Prostate gland (tissue), 2 donors: Measurements from ENCODE around the gene GNA15. TPM values are rescaled to one million over a fixed set of nuclear protein-coding genes. Genes with fewer than 3 reads are reported as not detected.

Source experiments
- DNase-seq: peaks from one replicate; pipeline ENCODE4 v3.0.0-alpha.2; 2019; ENCODE audit warnings: low spot score
- H3K27ac ChIP-seq, 2 donors: fragments of 200-600 bp; sonication (generic); 2 replicates each; pipeline ENCODE4 v1.5.1; 2017 to 2019
- H3K27me3 ChIP-seq: fragments of 200-600 bp; sonication (generic); replicated peaks from 2 replicates; pipeline ENCODE4 v1.5.1; 2019; ENCODE audit not compliant: insufficient read depth
- H3K36me3 ChIP-seq, 2 donors: fragments of 200-600 bp; sonication (generic); 1 replicate in 1 of 2; 2 replicates in 1 of 2; pipeline versions ENCODE4 v1.5.1 to v1.8.1; 2017 to 2019
- H3K4me1 ChIP-seq: fragments of 200-600 bp; sonication (generic); replicated peaks from 2 replicates; pipeline ENCODE4 v1.5.1; 2019
- H3K4me3 ChIP-seq, 2 donors: fragments of 200-600 bp; sonication (generic); 2 replicates each; pipeline ENCODE4 v1.5.1; 2017 to 2019
- H3K9me3 ChIP-seq: fragments of 200-600 bp; sonication (generic); 2 replicates; pipeline ENCODE4 v1.5.1; 2017
- POLR2A ChIP-seq: fragments of 450-650 bp; IDR thresholded peaks from one replicate; pipeline ENCODE4 v1.6.1; 2016; ENCODE audit warnings: antibody characterized with exemption, mild to moderate bottlenecking
- POLR2AphosphoS5 ChIP-seq: sonication (generic); formaldehyde crosslinking; IDR thresholded peaks from one replicate; pipeline ENCODE4 v1.6.1; 2017; ENCODE audit warnings: antibody characterized with exemption
- WGBS: methylation state at CpG from one replicate; pipeline ENCODE4 v1.1.5; 2018; 5-methylcytosine and 5-hydroxymethylcytosine counted together
- intact Hi-C: fragments of 100-400 bp; cut with DNase I; formaldehyde crosslinking; loops from one replicate; pipeline ENCODE4 v1.14.2; 2022
- total RNA-seq, 2 donors: library from RNA; depleted of rRNA; stranded (reverse); fragments of >200 nt; gene quantifications; one replicate each; pipeline ENCODE4 v1.1.0, GENCODE V29; 2016
- TF ChIP-seq, protein P1 (sequence below), 4 experiments: fragments of 200-600 bp in 2 of 4; fragments of 450-650 bp in 2 of 4; sonication (generic) in 2 of 4; IDR thresholded peaks; 1 replicate in 3 of 4; 2 replicates in 1 of 4; pipeline ENCODE4 v1.5.1; 2016 to 2019; ENCODE audit warnings: antibody characterized with exemption in 4 of 4, mild to moderate bottlenecking in 2 of 4, moderate library complexity in 2 of 4

Gene GNA15
- total RNA-seq, 2 donors from 2014 or later, result 11.1 to 13.3 TPM

DNA sequence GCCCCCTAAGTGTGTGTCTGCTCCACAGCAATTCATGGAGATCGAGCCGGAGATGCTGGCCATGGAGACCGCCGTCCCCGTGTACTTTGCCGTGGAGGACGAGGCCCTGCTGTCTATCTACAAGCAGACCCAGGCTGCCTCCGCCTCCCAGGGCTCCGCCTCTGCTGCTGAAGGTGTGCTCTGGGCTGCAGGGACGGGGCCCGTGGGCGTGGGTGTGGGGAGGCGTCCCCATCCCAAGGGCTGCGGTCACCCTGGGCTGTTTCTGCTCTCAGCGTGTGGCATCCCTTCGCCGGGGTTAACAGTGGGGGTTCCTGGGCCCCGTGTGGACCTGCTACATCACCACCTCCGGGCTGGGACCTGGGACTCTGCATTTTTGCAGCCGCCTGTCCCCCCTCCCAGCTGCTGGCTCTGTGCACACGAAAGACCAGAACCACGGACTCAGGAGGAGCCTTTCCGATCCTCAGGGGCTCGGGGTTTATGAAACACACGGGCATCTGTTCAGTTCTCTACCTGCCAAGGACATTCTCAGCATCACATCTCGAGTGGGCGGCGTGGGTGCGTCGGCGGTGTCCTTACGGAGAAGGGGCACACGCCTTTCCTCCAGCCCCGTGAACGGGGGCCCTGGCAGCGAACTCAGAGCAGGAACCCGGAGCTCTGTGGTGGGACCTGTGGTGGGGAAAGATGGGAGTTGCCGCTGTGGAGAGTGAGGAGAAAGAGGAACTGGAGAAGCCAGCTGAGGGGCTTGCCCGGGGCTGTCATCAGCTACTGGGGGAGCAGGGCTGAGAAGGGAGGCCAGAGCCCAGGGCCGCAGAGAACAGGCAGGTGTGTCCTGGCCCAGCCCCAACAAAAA lies 57.6 kb downstream of the GNA15 start:
- Histone ChIP-seq H3K27ac (no peak overlapping the region), H3K4me1 (no peaks in the 10 kb centered on the region), H3K27me3 (no peaks in the 10 kb centered on the region), H3K4me3 (no peak overlapping the region), H3K36me3 (no peaks in the 10 kb centered on the region), H3K9me3 (no peaks in the 10 kb centered on the region)
- TF ChIP-seq, protein P1, sequence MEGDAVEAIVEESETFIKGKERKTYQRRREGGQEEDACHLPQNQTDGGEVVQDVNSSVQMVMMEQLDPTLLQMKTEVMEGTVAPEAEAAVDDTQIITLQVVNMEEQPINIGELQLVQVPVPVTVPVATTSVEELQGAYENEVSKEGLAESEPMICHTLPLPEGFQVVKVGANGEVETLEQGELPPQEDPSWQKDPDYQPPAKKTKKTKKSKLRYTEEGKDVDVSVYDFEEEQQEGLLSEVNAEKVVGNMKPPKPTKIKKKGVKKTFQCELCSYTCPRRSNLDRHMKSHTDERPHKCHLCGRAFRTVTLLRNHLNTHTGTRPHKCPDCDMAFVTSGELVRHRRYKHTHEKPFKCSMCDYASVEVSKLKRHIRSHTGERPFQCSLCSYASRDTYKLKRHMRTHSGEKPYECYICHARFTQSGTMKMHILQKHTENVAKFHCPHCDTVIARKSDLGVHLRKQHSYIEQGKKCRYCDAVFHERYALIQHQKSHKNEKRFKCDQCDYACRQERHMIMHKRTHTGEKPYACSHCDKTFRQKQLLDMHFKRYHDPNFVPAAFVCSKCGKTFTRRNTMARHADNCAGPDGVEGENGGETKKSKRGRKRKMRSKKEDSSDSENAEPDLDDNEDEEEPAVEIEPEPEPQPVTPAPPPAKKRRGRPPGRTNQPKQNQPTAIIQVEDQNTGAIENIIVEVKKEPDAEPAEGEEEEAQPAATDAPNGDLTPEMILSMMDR (IDR thresholded peaks at IDR 0.05), result no peak
- no peak for TF ChIP-seq POLR2A
- no peak for TF ChIP-seq POLR2AphosphoS5
- intact Hi-C loops, result no loop called here
- WGBS, result 87% methylated on average over 37 of the region's 40 CpGs
- DNase-seq, result no peak

DNA sequence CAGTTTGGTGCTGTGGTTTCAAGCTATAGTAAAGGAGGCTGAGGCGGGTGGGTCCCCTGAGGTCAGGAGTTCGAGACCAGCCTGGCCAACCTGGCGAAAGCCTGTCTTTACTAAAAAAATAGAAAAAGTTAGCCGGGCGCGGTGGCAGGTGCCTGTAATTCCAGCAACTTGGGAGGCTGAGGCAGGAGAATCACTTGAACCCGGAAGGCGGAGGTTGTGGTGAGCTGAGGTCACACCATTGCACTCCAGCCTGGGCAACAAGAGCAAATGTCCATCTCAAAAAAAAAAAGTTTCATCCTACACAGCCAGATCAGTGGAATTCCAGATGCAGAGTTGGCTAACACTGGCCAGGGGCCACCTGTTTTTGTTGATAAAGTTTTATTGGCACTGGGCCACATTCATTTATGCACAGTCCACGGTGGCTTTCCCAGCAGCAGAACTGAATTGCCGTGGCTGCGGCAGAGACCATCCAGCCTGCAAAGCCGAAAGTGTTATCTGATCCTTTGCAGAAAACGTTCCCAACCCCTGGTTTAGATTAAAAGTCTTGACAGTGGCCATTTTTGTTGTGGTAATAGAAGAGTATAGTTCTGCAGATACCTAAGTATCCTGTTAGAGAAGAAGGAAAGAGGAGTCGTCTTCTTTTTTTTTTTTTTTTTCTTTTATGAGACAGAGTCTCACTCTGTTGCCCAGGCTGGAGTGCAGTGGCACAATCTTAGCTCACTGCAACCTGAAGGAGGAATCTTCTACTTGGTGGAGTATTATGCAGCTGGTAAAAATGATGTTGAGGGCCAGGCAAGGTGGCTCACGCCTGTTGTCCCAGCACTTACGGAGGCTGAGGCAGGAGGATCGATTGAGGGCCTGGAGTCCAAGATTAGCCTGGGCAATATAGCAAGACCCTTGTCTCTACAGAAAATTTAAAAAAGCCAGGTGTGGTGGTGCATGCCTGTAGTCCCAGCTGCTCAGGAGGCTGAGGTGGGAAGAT lies 58.6 kb downstream of the GNA15 start:
- DNase-seq, result no peak
- 89% methylated on average over 17 of the region's 17 CpGs for WGBS
- Histone ChIP-seq H3K4me3 (no peak overlapping the region), H3K27ac (no peak overlapping the region), H3K9me3 (no peaks in the 10 kb centered on the region), H3K4me1 (no peaks in the 10 kb centered on the region), H3K27me3 (no peaks in the 10 kb centered on the region), H3K36me3 (no peaks in the 10 kb centered on the region)
- TF ChIP-seq POLR2AphosphoS5 (no peak), POLR2A (no peak)
- intact Hi-C loops, result no loop called here

DNA sequence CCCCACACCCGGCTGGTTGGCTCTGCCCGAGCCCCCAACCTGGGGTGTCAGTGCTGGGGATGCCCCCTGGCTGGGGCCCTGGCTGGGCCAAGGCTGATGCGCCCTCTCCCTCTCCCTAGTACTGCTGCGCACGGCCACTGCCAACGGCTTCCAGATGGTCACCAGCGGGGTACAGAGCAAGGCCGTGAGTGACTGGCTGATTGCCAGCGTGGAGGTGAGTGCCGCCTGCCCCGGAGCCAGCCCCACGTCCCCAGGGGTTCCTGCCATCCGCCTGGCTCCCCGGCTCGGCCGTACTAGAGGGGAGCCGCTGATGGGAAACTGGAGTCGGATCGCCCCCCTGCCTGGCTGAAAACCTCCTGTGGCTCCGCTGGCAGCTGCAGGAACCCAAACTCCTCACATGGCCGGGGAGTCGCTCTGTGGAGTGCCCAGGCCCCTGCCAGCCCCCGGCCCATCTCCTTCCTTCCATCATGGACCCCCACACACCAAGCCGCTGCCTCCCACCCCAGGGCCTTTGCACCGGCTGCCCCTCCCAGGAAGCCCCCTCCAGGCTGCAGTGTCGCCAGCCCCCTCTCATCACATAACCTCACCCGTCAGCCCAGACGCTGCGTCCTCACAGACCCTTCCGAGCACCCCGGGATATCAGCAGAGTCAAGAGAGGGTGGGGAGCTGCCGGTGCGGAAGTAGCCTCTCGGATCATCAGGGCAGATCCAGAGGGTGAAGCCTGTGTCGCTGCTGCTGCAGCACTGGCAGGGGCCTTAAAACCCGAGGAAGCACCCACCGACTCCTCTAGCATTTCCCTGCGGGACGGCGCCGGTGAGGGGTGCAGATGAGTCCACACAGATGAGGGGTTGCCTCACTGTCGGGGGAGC lies 60.5 kb downstream of the GNA15 start:
- no peak overlapping the region for H3K4me3 ChIP-seq
- no peak for DNase-seq
- TF ChIP-seq POLR2A (no peak), POLR2AphosphoS5 (no peak)
- TF ChIP-seq, protein P1 (IDR thresholded peaks at IDR 0.05), result no peak
- WGBS, result 90% methylated on average over 41 of the region's 42 CpGs
- H3K27ac ChIP-seq, result no peak overlapping the region
- intact Hi-C loops, result no loop called here
- no peaks in the 10 kb centered on the region for H3K4me1 ChIP-seq
- H3K27me3 ChIP-seq, result no peaks in the 10 kb centered on the region
- no peaks in the 10 kb centered on the region for H3K36me3 ChIP-seq
- H3K9me3 ChIP-seq, result no peaks in the 10 kb centered on the region

DNA sequence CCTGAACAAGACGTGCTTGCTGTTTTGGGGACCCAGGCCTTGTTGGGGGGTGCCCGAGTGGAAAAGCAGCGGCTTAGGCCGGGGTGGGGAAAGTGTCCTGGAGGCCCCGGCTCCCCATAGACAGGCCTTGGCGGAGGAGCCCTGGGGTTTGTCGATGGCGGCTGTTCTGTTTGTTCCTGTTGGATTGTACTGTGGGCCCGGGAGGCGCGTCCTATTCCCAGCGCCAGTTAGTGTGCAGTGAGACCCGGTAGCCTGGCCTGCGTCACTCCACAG lies 61.0 kb downstream of the GNA15 start:
- Histone ChIP-seq H3K27me3 (no peaks in the 10 kb centered on the region), H3K27ac (no peak overlapping the region), H3K9me3 (no peaks in the 10 kb centered on the region), H3K4me3 (no peak overlapping the region), H3K36me3 (no peaks in the 10 kb centered on the region), H3K4me1 (no peaks in the 10 kb centered on the region)
- WGBS, result 90% methylated on average over 14 of the region's 14 CpGs
- DNase-seq, result no peak
- TF ChIP-seq POLR2AphosphoS5 (no peak), POLR2A (no peak)
- TF ChIP-seq, protein P1 (IDR thresholded peaks at IDR 0.05), result no peak
- intact Hi-C loops, result no loop called here
